WTC11 (cell line): ENCODE measurements around the gene MIB1.

ENCODE experiments used
- ATF1 ChIP-seq: sonication (generic); formaldehyde crosslinking; IDR thresholded peaks from 2 replicates; pipeline ENCODE4 v1.8.1; 2023; ENCODE audit warnings: mild to moderate bottlenecking, moderate library complexity, missing genetic modification reagents
- CBFB ChIP-seq: sonication (generic); formaldehyde crosslinking; IDR thresholded peaks from 2 replicates; pipeline ENCODE4 v1.8.1; 2022; ENCODE audit warnings: mild to moderate bottlenecking, low read depth, missing genetic modification reagents
- CREB1 ChIP-seq: sonication (generic); formaldehyde crosslinking; IDR thresholded peaks from 2 replicates; pipeline ENCODE4 v1.8.0; 2023; ENCODE audit warnings: mild to moderate bottlenecking, missing genetic modification reagents
- JUN ChIP-seq: sonication (generic); formaldehyde crosslinking; IDR thresholded peaks from 2 replicates; pipeline ENCODE4 v1.8.0; 2023; ENCODE audit warnings: mild to moderate bottlenecking, missing genetic modification reagents
- NR2C2 ChIP-seq: sonication (generic); formaldehyde crosslinking; IDR thresholded peaks from 2 replicates; pipeline ENCODE4 v1.8.0; 2022; ENCODE audit warnings: mild to moderate bottlenecking, missing genetic modification reagents
- TEAD4 ChIP-seq: sonication (generic); formaldehyde crosslinking; IDR thresholded peaks from 2 replicates; pipeline ENCODE4 v1.8.0; 2022; ENCODE audit warnings: mild to moderate bottlenecking, missing genetic modification reagents
- ZNF263 ChIP-seq: sonication (generic); formaldehyde crosslinking; IDR thresholded peaks from 2 replicates; pipeline ENCODE4 v1.8.1; 2022; ENCODE audit warnings: low read depth, mild to moderate bottlenecking, moderate library complexity, missing genetic modification reagents
- TF ChIP-seq, protein P1 (sequence below): sonication (generic); formaldehyde crosslinking; IDR thresholded peaks from 2 replicates; pipeline ENCODE4 v1.8.1; 2022; ENCODE audit warnings: low read depth, mild to moderate bottlenecking, moderate library complexity, missing genetic modification reagents, borderline replicate concordance
- TF ChIP-seq, protein P2 (sequence below): fragments of 200-600 bp; IDR thresholded peaks from 2 replicates; pipeline ENCODE4 v1.8.0; 2022; ENCODE audit warnings: antibody characterized with exemption

DNA sequence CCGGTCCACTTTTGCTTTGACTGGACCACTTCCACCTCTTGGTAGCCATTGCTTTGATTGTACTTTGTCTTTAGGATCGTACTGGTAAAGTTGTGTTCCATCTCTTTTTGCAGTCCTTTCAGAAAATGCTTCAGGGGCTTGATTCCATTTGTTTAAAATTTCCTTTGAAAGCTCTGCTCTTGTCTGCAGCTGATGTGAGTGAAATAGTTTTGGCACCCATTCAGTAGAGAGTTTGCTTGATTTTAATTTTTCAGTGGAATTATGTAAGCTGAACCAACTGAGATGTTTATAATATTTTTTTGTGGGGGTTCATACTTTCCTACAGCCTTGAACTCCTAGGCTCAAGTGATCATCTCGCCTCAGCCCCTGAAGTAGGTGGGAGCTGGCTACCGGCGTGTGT, 7.6 kb upstream of the MIB1 start:
- TF ChIP-seq CBFB (CRISPR knock-in tag) = no peak
- TF ChIP-seq, protein P1, sequence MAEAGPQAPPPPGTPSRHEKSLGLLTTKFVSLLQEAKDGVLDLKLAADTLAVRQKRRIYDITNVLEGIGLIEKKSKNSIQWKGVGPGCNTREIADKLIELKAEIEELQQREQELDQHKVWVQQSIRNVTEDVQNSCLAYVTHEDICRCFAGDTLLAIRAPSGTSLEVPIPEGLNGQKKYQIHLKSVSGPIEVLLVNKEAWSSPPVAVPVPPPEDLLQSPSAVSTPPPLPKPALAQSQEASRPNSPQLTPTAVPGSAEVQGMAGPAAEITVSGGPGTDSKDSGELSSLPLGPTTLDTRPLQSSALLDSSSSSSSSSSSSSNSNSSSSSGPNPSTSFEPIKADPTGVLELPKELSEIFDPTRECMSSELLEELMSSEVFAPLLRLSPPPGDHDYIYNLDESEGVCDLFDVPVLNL (CRISPR knock-in tag) = no peak
- TF ChIP-seq, protein P2, sequence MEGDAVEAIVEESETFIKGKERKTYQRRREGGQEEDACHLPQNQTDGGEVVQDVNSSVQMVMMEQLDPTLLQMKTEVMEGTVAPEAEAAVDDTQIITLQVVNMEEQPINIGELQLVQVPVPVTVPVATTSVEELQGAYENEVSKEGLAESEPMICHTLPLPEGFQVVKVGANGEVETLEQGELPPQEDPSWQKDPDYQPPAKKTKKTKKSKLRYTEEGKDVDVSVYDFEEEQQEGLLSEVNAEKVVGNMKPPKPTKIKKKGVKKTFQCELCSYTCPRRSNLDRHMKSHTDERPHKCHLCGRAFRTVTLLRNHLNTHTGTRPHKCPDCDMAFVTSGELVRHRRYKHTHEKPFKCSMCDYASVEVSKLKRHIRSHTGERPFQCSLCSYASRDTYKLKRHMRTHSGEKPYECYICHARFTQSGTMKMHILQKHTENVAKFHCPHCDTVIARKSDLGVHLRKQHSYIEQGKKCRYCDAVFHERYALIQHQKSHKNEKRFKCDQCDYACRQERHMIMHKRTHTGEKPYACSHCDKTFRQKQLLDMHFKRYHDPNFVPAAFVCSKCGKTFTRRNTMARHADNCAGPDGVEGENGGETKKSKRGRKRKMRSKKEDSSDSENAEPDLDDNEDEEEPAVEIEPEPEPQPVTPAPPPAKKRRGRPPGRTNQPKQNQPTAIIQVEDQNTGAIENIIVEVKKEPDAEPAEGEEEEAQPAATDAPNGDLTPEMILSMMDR = no peak
- no peak for TF ChIP-seq JUN (CRISPR knock-in tag)
- no peak for TF ChIP-seq ATF1 (CRISPR knock-in tag)
- no peak for TF ChIP-seq CREB1
- TF ChIP-seq NR2C2 = no peak
- TF ChIP-seq ZNF263 (CRISPR knock-in tag) = no peak
- no peak for TF ChIP-seq TEAD4 (CRISPR knock-in tag)
